HL-60 (cell line): Measurements from ENCODE around the gene TTC32.

Experiments used
- DNase-seq, 2 experiments: peaks; one replicate each; pipeline ENCODE4 v3.0.0-alpha.2; 2010 to 2020; ENCODE audit warnings: low read depth in 1 of 2, low spot score in 1 of 2
- H3K27ac ChIP-seq: fragments of 250-450 bp; sonication (Bioruptor Pico); replicated peaks from 2 replicates; pipeline ENCODE4 v1.5.1; 2020; ENCODE audit warnings: mild to moderate bottlenecking, moderate library complexity
- H3K27me3 ChIP-seq: fragments of 250-450 bp; sonication (Bioruptor Pico); 2 replicates; pipeline ENCODE4 v1.5.1; 2021; ENCODE audit warnings: mild to moderate bottlenecking, moderate library complexity; ENCODE audit not compliant: insufficient read depth, poor library complexity, severe bottlenecking
- H3K4me3 ChIP-seq: replicated peaks from 2 replicates; pipeline ENCODE4 v1.5.1; 2011; ENCODE audit warnings: mild to moderate bottlenecking, control low read depth, low read length; ENCODE audit not compliant: insufficient read depth
- GABPA ChIP-seq: IDR thresholded peaks from 2 replicates; pipeline ENCODE4 v1.6.1; 2012; ENCODE audit warnings: low read depth
- POLR2AphosphoS5 ChIP-seq: IDR thresholded peaks from 2 replicates; pipeline ENCODE4 v1.6.1; 2012; ENCODE audit warnings: low read depth
- SPI1 ChIP-seq: IDR thresholded peaks from 2 replicates; pipeline ENCODE4 v1.6.1; 2012; ENCODE audit warnings: low read depth, mild to moderate bottlenecking, borderline replicate concordance
- TF ChIP-seq, protein P1 (sequence below): IDR thresholded peaks from 2 replicates; pipeline ENCODE4 v1.6.1; 2012; ENCODE audit warnings: low read depth; ENCODE audit not compliant: insufficient replicate concordance
- TF ChIP-seq, protein P2 (sequence below): IDR thresholded peaks from one replicate; pipeline ENCODE4 v1.5.1; 2011; ENCODE audit warnings: low read length, control low read depth, inconsistent platforms; ENCODE audit not compliant: insufficient read depth

The TTC32 gene

DNA sequence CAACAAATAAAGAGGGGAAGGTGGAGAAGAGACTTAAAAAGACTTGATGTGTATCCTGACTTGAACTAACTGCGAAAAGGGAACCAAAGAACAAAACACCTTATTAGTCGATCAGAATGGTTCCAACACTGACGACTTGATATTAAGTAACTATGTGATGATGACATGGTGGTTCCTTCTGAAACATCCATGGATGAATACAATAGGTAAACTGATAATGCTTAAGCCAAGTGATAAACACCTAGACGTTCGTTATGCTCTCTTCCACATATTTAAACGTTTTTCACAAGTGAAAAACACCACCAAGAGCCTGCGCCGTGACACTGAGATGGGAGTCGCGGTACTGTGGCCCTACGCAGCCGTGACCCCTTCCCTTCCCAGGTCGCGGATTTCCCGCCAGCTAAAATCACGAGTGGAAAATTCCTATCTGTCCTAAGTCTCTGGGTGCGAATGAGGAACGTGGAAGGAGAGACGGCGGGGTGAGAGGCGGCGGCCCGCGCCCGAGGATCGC, 797 bp downstream of the TTC32 start:
- DNase-seq = peak in 1 of 2 experiments; percentile 5

DNA sequence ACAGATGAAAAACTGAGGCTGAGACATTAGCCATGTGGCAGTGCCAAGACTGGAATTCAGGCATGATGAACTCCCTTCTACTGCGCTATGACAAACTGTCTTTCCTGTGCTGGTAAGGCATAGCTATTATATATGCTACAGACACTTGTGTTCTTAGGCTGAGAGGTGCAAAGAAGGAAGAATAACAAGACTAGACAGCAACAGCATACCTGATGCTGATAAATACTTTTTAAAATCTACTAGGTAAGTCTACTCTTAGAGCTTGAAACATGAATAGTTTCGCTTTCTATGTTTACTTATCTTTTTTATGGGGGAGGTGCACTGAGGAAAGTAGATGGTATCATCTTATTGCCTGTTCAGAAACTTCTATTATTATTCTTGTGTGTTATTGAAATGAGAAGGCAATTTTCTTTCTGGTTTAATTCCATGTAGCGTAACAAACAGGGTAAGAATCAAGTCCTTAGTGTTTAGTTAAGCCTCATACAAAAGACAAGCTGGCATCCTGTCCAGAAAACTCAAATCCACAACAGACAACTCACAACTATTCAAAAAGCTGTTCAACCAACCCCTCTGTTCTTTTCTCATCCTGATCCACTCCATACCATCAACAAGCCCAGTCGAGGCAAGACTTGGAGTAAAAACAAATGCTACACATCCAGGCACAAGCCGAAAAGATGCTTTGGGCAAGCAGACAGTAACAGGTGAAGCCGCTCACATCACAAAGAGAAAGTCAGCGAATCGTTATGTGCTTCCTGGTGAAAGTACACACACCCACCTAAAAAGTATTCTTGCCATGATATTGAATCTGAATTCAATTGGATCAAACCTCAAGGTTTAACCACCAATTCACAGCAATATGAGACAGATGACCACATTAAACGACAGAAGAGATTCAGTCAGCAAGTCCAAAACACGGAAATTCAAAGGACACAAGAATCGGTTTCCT, 1.5 kb downstream of the TTC32 start:
- Histone ChIP-seq H3K27ac (peak overlapping the region; percentile 99), H3K27me3 (no peaks in the 10 kb centered on the region), H3K4me3 (peak overlapping the region; percentile 83)
- TF ChIP-seq POLR2AphosphoS5 (no peak), GABPA (no peak), SPI1 (no peak)
- TF ChIP-seq, protein P1, sequence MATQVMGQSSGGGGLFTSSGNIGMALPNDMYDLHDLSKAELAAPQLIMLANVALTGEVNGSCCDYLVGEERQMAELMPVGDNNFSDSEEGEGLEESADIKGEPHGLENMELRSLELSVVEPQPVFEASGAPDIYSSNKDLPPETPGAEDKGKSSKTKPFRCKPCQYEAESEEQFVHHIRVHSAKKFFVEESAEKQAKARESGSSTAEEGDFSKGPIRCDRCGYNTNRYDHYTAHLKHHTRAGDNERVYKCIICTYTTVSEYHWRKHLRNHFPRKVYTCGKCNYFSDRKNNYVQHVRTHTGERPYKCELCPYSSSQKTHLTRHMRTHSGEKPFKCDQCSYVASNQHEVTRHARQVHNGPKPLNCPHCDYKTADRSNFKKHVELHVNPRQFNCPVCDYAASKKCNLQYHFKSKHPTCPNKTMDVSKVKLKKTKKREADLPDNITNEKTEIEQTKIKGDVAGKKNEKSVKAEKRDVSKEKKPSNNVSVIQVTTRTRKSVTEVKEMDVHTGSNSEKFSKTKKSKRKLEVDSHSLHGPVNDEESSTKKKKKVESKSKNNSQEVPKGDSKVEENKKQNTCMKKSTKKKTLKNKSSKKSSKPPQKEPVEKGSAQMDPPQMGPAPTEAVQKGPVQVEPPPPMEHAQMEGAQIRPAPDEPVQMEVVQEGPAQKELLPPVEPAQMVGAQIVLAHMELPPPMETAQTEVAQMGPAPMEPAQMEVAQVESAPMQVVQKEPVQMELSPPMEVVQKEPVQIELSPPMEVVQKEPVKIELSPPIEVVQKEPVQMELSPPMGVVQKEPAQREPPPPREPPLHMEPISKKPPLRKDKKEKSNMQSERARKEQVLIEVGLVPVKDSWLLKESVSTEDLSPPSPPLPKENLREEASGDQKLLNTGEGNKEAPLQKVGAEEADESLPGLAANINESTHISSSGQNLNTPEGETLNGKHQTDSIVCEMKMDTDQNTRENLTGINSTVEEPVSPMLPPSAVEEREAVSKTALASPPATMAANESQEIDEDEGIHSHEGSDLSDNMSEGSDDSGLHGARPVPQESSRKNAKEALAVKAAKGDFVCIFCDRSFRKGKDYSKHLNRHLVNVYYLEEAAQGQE = no peak
- TF ChIP-seq, protein P2, sequence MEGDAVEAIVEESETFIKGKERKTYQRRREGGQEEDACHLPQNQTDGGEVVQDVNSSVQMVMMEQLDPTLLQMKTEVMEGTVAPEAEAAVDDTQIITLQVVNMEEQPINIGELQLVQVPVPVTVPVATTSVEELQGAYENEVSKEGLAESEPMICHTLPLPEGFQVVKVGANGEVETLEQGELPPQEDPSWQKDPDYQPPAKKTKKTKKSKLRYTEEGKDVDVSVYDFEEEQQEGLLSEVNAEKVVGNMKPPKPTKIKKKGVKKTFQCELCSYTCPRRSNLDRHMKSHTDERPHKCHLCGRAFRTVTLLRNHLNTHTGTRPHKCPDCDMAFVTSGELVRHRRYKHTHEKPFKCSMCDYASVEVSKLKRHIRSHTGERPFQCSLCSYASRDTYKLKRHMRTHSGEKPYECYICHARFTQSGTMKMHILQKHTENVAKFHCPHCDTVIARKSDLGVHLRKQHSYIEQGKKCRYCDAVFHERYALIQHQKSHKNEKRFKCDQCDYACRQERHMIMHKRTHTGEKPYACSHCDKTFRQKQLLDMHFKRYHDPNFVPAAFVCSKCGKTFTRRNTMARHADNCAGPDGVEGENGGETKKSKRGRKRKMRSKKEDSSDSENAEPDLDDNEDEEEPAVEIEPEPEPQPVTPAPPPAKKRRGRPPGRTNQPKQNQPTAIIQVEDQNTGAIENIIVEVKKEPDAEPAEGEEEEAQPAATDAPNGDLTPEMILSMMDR = no peak
- no peak for DNase-seq

More for the DNA sequence above, 797 bp downstream of the TTC32 start:
- no peaks in the 10 kb centered on the region for H3K27me3 ChIP-seq
- H3K27ac ChIP-seq = peak overlapping the region; percentile 99
- no peak for TF ChIP-seq GABPA
- TF ChIP-seq, protein P1 = no peak
- TF ChIP-seq, protein P2 = no peak
- no peak for TF ChIP-seq SPI1
- H3K4me3 ChIP-seq = peak overlapping the region; percentile 83

DNA sequence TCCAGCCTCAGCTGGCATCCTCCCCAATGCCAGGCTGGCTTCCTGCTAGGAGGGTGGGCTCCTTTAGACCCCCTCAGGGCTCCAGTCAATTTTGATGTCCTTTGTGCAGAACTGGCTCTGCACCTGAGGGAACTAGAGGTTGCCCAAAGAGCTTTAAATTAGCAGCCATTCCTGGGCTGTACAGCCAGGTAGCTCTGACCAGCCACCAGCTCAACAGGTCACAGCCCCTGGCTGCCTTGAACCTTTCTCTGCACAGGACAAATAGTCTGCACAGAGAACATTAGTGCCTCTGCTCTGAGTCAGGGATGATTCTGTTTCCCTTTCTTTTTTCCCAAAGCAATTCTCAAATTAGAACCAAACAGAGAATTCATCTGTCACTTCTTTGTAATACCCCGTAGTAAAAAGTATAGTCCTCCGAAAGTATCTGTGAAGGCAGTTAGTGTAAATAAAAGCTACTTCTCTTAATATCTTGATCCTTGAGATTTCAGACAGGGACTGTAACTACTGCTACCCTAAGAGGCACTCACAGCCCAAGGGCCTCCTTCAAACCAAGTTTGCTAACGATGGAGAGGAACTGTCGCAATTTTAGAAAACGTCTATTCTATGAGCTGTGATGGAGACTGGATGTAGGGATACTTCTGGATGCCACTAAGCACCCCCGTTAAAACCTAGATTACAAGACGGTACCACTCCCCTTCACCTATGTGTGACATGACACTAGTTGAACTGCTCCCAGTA, 3.0 kb downstream of the TTC32 start:
- Histone ChIP-seq H3K27me3 (no peaks in the 10 kb centered on the region), H3K4me3 (no peak overlapping the region), H3K27ac (no peak overlapping the region)
- peak in 1 of 2 experiments; percentile 26 for DNase-seq
- TF ChIP-seq, protein P1 = no peak
- TF ChIP-seq POLR2AphosphoS5 = no peak
- TF ChIP-seq SPI1 = no peak
- no peak for TF ChIP-seq GABPA
- TF ChIP-seq, protein P2 = no peak
